Osteocyte (in vitro differentiated cells): ENCODE data around the gene DKK3. TPM values are rescaled to one million over a fixed set of nuclear protein-coding genes. Genes with fewer than 3 reads are reported as not detected.

Source experiments
- DNase-seq: peaks from one replicate; pipeline ENCODE4 v3.0.0; 2021; ENCODE audit warnings: mixed read lengths; ENCODE audit not compliant: unreplicated experiment; ENCODE audit errors: extremely low spot score
- H3K27ac Mint-ChIP-seq: one replicate; pipeline ENCODE4 v1.8.0; 2021; ENCODE audit warnings: mild to moderate bottlenecking, mixed read lengths; ENCODE audit not compliant: unreplicated experiment
- H3K27me3 Mint-ChIP-seq: one replicate; pipeline ENCODE4 v1.8.0; 2021; ENCODE audit warnings: mixed read lengths; ENCODE audit not compliant: unreplicated experiment
- H3K36me3 Mint-ChIP-seq: one replicate; pipeline ENCODE4 v1.8.0; 2021; ENCODE audit warnings: mixed read lengths; ENCODE audit not compliant: unreplicated experiment
- H3K4me1 Mint-ChIP-seq: one replicate; pipeline ENCODE4 v1.8.0; 2021; ENCODE audit warnings: mixed read lengths; ENCODE audit not compliant: unreplicated experiment
- H3K4me3 Mint-ChIP-seq: one replicate; pipeline ENCODE4 v1.8.0; 2021; ENCODE audit warnings: mild to moderate bottlenecking, moderate library complexity, mixed read lengths; ENCODE audit not compliant: unreplicated experiment
- H3K9me3 Mint-ChIP-seq: one replicate; pipeline ENCODE4 v1.8.0; 2021; ENCODE audit warnings: mixed read lengths; ENCODE audit not compliant: unreplicated experiment
- CTCF ChIP-seq: fragments of 200-600 bp; sonication (generic); IDR thresholded peaks from 2 replicates; pipeline ENCODE4 v1.5.0; 2021; ENCODE audit warnings: antibody characterized with exemption, mild to moderate bottlenecking, moderate library complexity
- total RNA-seq: library from RNA; stranded (reverse); gene quantifications from 2 replicates; pipeline ENCODE4 v1.2.1, GENCODE V29; 2021

Gene DKK3
- total RNA-seq, 1 donor from 2014 or later = 548 TPM

- H3K4me3 Mint-ChIP-seq = no peak overlapping the region
- no peak for DNase-seq
- no peak for TF ChIP-seq CTCF
- no peaks in the 10 kb centered on the region for H3K9me3 Mint-ChIP-seq
- H3K27ac Mint-ChIP-seq = no peak overlapping the region
- peaks cover 4% of the 10 kb centered on the region for H3K4me1 Mint-ChIP-seq
- no peaks in the 10 kb centered on the region for H3K27me3 Mint-ChIP-seq
- peaks cover 41% of the 10 kb centered on the region for H3K36me3 Mint-ChIP-seq
Measured at GRCh38 chr11:11944444-11944843, 64.0 kb downstream of the DKK3 start.

GRCh38 chr11:11942668-11943067 lies 65.8 kb downstream of the DKK3 start:
- Mint-ChIP-seq H3K4me3 (no peak overlapping the region), H3K9me3 (no peaks in the 10 kb centered on the region), H3K4me1 (no peaks in the 10 kb centered on the region), H3K27me3 (no peaks in the 10 kb centered on the region), H3K36me3 (peaks cover 47% of the 10 kb centered on the region), H3K27ac (no peak overlapping the region)
- DNase-seq = no peak
- no peak for TF ChIP-seq CTCF

GRCh38 chr11:11940551-11940950 lies 67.9 kb downstream of the DKK3 start:
- H3K27ac Mint-ChIP-seq = no peak overlapping the region
- H3K36me3 Mint-ChIP-seq = peaks cover 56% of the 10 kb centered on the region
- no peak overlapping the region for H3K4me3 Mint-ChIP-seq
- DNase-seq = no peak
- H3K27me3 Mint-ChIP-seq = no peaks in the 10 kb centered on the region
- peaks cover 10% of the 10 kb centered on the region for H3K4me1 Mint-ChIP-seq
- H3K9me3 Mint-ChIP-seq = no peaks in the 10 kb centered on the region
- TF ChIP-seq CTCF = no peak

- Mint-ChIP-seq H3K27me3 (no peaks in the 10 kb centered on the region), H3K4me1 (peaks cover 16% of the 10 kb centered on the region), H3K4me3 (no peak overlapping the region), H3K9me3 (no peaks in the 10 kb centered on the region), H3K36me3 (peaks cover 68% of the 10 kb centered on the region), H3K27ac (no peak overlapping the region)
- no peak for TF ChIP-seq CTCF
- DNase-seq = no peak
Measured at GRCh38 chr11:11937957-11938356, 70.5 kb downstream of the DKK3 start.

- DNase-seq = no peak
- no peaks in the 10 kb centered on the region for H3K9me3 Mint-ChIP-seq
- no peaks in the 10 kb centered on the region for H3K27me3 Mint-ChIP-seq
- H3K27ac Mint-ChIP-seq = peak overlapping the region; percentile 21
- no peak overlapping the region for H3K4me3 Mint-ChIP-seq
- peaks cover 16% of the 10 kb centered on the region for H3K4me1 Mint-ChIP-seq
- peaks cover 68% of the 10 kb centered on the region for H3K36me3 Mint-ChIP-seq
- no peak for TF ChIP-seq CTCF
Measured at GRCh38 chr11:11937433-11937832, 71.0 kb downstream of the DKK3 start.
